ENCODE measurements around the gene LRRC73. TPM values are rescaled to one million over a fixed set of nuclear protein-coding genes. Genes with fewer than 3 reads are reported as not detected.
"Not testable (repeated sequence)": the region's sequence is repeated elsewhere in the genome, so short reads cannot be mapped to it uniquely, and the experiment has no call there.

Gene LRRC73
- total and polyA plus RNA-seq, 4 experiments from 2014 or later: 0.55 to 0.67 TPM; not detected in 2

DNA sequence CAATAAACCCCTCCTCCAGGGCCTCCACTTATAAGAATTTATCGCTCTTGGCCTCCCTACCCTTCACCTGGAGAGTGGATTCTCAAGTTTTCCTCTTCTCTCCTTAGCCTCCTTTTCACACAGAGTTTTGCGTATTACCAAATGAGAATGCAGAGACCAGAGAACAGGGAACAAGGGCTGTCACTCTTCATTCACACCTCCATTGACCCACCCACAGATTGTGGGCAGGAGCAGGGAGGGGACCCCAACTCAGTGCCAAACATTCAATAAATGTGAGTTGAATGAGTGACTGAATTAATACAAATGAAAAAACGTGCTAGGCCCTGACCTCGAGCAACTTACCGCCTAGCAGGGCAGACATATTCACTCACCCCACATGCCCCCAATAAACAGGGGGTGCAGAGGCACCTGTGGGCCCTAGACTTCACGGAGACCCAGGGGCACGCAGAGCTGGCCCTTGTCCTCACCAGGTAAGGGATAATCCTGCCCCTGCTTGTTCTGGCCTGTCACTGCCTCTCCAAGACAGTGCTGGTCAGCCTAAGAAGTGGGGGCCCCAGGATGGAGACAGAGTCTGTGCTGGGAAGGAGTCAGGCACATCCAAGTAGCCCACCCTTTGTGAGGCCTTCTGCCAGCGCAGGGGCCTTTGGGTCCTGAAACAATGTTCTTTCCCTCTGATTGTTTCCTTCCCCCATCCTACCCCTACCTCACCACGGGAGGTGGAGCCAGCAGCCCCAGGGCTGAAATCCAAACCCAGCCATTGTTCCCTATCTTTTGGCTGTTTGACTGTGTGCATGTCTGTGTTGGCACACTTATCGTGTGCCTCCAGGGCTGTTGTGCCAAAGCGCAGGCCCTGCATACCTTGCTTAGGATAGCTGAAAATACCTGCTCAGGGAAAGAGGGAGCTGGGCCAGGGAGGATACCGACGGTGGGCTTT is 41.1 kb downstream of the LRRC73 start:
- H3K9me3 Mint-ChIP-seq: peaks cover 0 to 2% (median 0%) of the 10 kb centered on the region in 8 donors
- H3K9me3 ChIP-seq (ENCODE audit: control insufficient read depth in 1 of 2, low read length in 2 of 2): no peaks in the 10 kb centered on the region
- no peaks in the 10 kb centered on the region for H3K4me1 Mint-ChIP-seq
- no peak for DNase-seq
- no peaks in the 10 kb centered on the region for H3K27me3 ChIP-seq (ENCODE audit: insufficient read depth, low read length)
- H3K27ac ChIP-seq (ENCODE audit: low read depth, low read length): no peak overlapping the region
- no peaks in the 10 kb centered on the region for H3K36me3 Mint-ChIP-seq
- H3K4me3 ChIP-seq (ENCODE audit: low read length in 2 of 2): no peak overlapping the region
- ChIA-PET POLR2A (ENCODE audit: partially characterized antibody) (no interaction called here), CTCF (ENCODE audit: partially characterized antibody) (interaction anchor here (0.7 to 1.8 kb wide), 3 partner anchors 37 to 42 kb away, joined by 3 to 5 read pairs (median 3); partner anchors contain the start of gene ABCC10)
- H3K27ac Mint-ChIP-seq: no peak overlapping the region
- peaks cover 12 to 22% of the 10 kb centered on the region in 2 donors for H3K27me3 Mint-ChIP-seq
- no peaks in the 10 kb centered on the region for H3K4me1 ChIP-seq (ENCODE audit: insufficient read depth, low read length)
- H3K36me3 ChIP-seq (ENCODE audit: insufficient read depth, low read length): no peaks in the 10 kb centered on the region
- intact Hi-C loops (cut with micrococcal nuclease): no loop called here
- no peak overlapping the region for H3K4me3 Mint-ChIP-seq

DNA sequence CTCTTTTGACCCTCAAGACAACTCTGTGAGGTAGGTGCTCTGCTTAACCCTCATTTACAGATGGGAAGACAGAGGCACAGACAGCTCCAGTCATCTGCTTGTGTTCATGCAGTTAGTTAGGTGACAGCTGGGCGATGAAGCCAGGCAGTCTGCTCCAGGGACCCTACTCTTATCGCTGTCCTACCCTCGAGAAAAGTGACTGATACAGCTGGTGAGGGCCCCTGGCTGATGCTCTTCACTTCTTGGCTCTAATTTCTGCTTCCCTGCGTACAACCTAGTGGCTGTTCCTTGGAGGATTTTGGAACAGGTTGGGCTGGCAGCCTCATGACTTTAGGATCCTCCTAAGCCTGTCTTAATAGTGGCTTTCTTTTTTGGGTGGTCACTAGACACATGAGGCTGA is 41.9 kb downstream of the LRRC73 start:
- CTCF ChIA-PET (ENCODE audit: partially characterized antibody): interaction anchor here (1.8 kb wide), 1 partner anchor 38 kb away, joined by 5 read pairs; no protein-coding TSS in a partner anchor
- peaks cover 12 to 22% of the 10 kb centered on the region in 2 donors for H3K27me3 Mint-ChIP-seq
- POLR2A ChIA-PET (ENCODE audit: partially characterized antibody): no interaction called here

DNA sequence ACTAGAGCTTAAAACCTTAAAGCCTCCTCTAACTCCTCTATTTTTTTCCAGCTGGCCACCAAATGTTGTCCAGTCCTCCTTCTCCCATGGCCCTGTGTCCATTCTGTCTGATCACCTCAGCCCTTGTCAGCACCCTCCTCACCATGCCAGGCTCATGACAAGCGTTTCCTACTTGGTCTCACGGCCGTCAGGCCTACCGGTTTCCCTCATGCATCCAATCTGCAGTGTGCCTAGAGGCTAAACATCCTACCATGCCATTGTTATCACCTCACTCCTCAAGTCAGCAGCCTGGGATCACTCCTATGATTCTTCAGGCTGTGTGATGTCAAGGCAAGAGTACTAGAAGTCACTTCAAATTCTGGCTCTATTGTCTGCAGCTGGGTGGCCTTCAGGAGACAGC is 42.4 kb downstream of the LRRC73 start:
- ChIA-PET POLR2A (ENCODE audit: partially characterized antibody) (no interaction called here), CTCF (ENCODE audit: partially characterized antibody) (interaction anchor here (1.3 to 1.8 kb wide), 2 partner anchors 10 to 39 kb away, joined by 3 to 5 read pairs; partner anchors contain the start of gene TJAP1)
- Histone ChIP-seq H3K9me3 (ENCODE audit: control insufficient read depth in 1 of 2, low read length in 2 of 2) (no peaks in the 10 kb centered on the region), H3K4me3 (ENCODE audit: low read length in 2 of 2) (no peak overlapping the region), H3K27ac (ENCODE audit: low read depth, low read length) (no peak overlapping the region), H3K27me3 (ENCODE audit: insufficient read depth, low read length) (no peaks in the 10 kb centered on the region), H3K36me3 (ENCODE audit: insufficient read depth, low read length) (no peaks in the 10 kb centered on the region), H3K4me1 (ENCODE audit: insufficient read depth, low read length) (no peaks in the 10 kb centered on the region)
- Mint-ChIP-seq H3K27me3 (peaks cover 14 to 22% of the 10 kb centered on the region in 2 donors), H3K9me3 (peaks cover 0 to 2% (median 0%) of the 10 kb centered on the region in 8 donors), H3K4me3 (no peak overlapping the region), H3K4me1 (no peaks in the 10 kb centered on the region), H3K36me3 (no peaks in the 10 kb centered on the region), H3K27ac (no peak overlapping the region)
- DNase-seq: no peak
- intact Hi-C loops (cut with micrococcal nuclease): no loop called here

More for the DNA sequence above, 41.9 kb downstream of the LRRC73 start:
- H3K36me3 ChIP-seq (ENCODE audit: insufficient read depth, low read length): no peaks in the 10 kb centered on the region
- H3K27ac ChIP-seq (ENCODE audit: low read depth, low read length): no peak overlapping the region
- no peaks in the 10 kb centered on the region for H3K9me3 ChIP-seq (ENCODE audit: control insufficient read depth in 1 of 2, low read length in 2 of 2)
- no peak for DNase-seq
- H3K4me1 ChIP-seq (ENCODE audit: insufficient read depth, low read length): no peaks in the 10 kb centered on the region
- no peak overlapping the region for H3K4me3 ChIP-seq (ENCODE audit: low read length in 2 of 2)
- no peaks in the 10 kb centered on the region for H3K27me3 ChIP-seq (ENCODE audit: insufficient read depth, low read length)
- Mint-ChIP-seq H3K4me3 (no peak overlapping the region), H3K36me3 (no peaks in the 10 kb centered on the region), H3K27ac (no peak overlapping the region), H3K4me1 (no peaks in the 10 kb centered on the region), H3K9me3 (peaks cover 0 to 2% (median 0%) of the 10 kb centered on the region in 8 donors)
- intact Hi-C loops (cut with micrococcal nuclease): no loop called here

DNA sequence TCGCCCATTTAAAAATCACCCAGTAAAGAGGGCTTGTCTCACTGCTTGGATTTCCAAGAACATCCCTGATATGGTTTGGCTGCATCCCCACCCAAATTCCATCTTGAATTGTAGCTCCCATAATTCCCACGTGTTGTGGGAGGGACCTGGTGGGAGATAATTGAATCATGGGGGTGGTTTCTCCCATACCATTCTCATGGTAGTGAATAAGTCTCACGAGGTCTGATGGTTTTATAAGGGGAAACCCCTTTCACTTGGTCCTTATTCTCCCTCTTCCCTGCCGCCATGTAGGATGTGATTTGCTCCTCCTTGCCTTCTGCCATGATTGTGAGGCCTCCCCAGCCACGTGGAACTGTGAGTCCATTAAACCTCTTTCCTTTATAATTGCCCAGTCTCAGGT is 42.9 kb downstream of the LRRC73 start:
- H3K27ac ChIP-seq (ENCODE audit: low read depth, low read length); H3K9me3 ChIP-seq (ENCODE audit: control insufficient read depth in 1 of 2, low read length in 2 of 2); H3K9me3 Mint-ChIP-seq; H3K4me3 Mint-ChIP-seq; H3K4me1 Mint-ChIP-seq; H3K27me3 ChIP-seq (ENCODE audit: insufficient read depth, low read length); H3K27ac Mint-ChIP-seq; H3K36me3 ChIP-seq (ENCODE audit: insufficient read depth, low read length); POLR2A ChIA-PET (ENCODE audit: partially characterized antibody); H3K4me3 ChIP-seq (ENCODE audit: low read length in 2 of 2); H3K4me1 ChIP-seq (ENCODE audit: insufficient read depth, low read length); DNase-seq; H3K36me3 Mint-ChIP-seq; intact Hi-C loops (cut with micrococcal nuclease): not testable (repeated sequence)
- H3K27me3 Mint-ChIP-seq: peaks cover 16 to 25% of the 10 kb centered on the region in 2 donors
- CTCF ChIA-PET (ENCODE audit: partially characterized antibody): interaction anchor here (1.3 to 1.8 kb wide), 2 partner anchors 10 to 39 kb away, joined by 3 to 5 read pairs; partner anchors contain the start of gene TJAP1

DNA sequence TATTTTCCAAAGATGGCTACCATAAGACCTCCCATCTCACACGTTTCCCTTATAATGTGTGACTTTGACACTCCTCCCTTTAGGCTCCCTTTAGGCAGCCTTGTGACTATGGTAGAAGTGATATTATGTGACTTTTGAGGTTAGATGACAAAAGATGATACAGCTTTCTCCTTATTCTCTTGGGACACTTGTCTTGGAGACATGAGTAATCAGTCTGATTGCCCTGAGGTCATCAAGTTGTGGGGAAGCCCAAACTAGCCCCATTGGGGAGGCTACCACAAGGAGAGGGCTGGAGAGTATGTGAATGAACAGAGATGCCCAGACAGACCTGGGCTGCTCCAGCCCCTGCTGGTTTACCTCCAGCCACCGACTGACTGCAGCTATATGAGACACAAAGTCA is 44.2 kb downstream of the LRRC73 start:
- Histone ChIP-seq H3K4me1 (ENCODE audit: insufficient read depth, low read length) (no peaks in the 10 kb centered on the region), H3K27ac (ENCODE audit: low read depth, low read length) (no peak overlapping the region), H3K36me3 (ENCODE audit: insufficient read depth, low read length) (no peaks in the 10 kb centered on the region), H3K27me3 (ENCODE audit: insufficient read depth, low read length) (no peaks in the 10 kb centered on the region), H3K4me3 (ENCODE audit: low read length in 2 of 2) (no peak overlapping the region), H3K9me3 (ENCODE audit: control insufficient read depth in 1 of 2, low read length in 2 of 2) (no peaks in the 10 kb centered on the region)
- peaks cover 22 to 24% of the 10 kb centered on the region in 2 donors for H3K27me3 Mint-ChIP-seq
- no peak for DNase-seq
- no peak overlapping the region for H3K4me3 Mint-ChIP-seq
- CTCF ChIA-PET (ENCODE audit: partially characterized antibody): interaction anchor here (0.9 kb wide), 1 partner anchor 30 kb away, joined by 3 read pairs; no protein-coding TSS in a partner anchor
- peaks cover 0 to 2% (median 0%) of the 10 kb centered on the region in 8 donors for H3K9me3 Mint-ChIP-seq
- no peak overlapping the region for H3K27ac Mint-ChIP-seq
- no peaks in the 10 kb centered on the region for H3K36me3 Mint-ChIP-seq
- intact Hi-C loops (cut with micrococcal nuclease): no loop called here
- H3K4me1 Mint-ChIP-seq: no peaks in the 10 kb centered on the region
- POLR2A ChIA-PET (ENCODE audit: partially characterized antibody): no interaction called here

DNA sequence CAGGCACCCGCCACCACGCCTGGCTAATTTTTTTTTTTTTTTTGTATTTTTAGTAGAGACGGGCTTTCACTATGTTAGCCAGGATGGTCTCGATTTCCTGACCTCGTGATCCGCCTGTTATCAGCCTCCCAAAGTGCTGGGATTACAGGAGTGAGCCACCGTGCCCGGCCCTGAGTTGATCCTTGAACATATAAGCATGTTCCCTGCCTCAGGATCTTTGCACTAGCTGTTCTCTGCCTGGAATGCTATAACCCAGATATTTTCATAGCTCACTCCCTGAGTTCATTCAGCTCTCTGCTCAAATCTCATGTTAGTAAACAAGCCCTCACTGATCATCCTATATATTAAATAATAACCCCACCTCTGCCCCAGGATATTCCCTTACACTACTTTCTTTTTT is 45.8 kb downstream of the LRRC73 start:
- H3K4me1 Mint-ChIP-seq: no peaks in the 10 kb centered on the region
- H3K27me3 Mint-ChIP-seq: peaks cover 19 to 22% of the 10 kb centered on the region in 2 donors
- Histone ChIP-seq H3K27me3 (ENCODE audit: insufficient read depth, low read length) (no peaks in the 10 kb centered on the region), H3K4me3 (ENCODE audit: low read length in 2 of 2) (no peak overlapping the region), H3K27ac (ENCODE audit: low read depth, low read length) (no peak overlapping the region), H3K36me3 (ENCODE audit: insufficient read depth, low read length) (no peaks in the 10 kb centered on the region), H3K9me3 (ENCODE audit: control insufficient read depth in 1 of 2, low read length in 2 of 2) (no peaks in the 10 kb centered on the region), H3K4me1 (ENCODE audit: insufficient read depth, low read length) (no peaks in the 10 kb centered on the region)
- H3K9me3 Mint-ChIP-seq: peaks cover 0 to 2% (median 0%) of the 10 kb centered on the region in 8 donors
- intact Hi-C loops (cut with micrococcal nuclease): no loop called here
- no peak for DNase-seq
- no peak overlapping the region for H3K4me3 Mint-ChIP-seq
- H3K27ac Mint-ChIP-seq: no peak overlapping the region
- CTCF ChIA-PET (ENCODE audit: partially characterized antibody): interaction anchor here (1.2 kb wide), 1 partner anchor 42 kb away, joined by 3 read pairs; no protein-coding TSS in a partner anchor
- no peaks in the 10 kb centered on the region for H3K36me3 Mint-ChIP-seq
- POLR2A ChIA-PET (ENCODE audit: partially characterized antibody): no interaction called here

DNA sequence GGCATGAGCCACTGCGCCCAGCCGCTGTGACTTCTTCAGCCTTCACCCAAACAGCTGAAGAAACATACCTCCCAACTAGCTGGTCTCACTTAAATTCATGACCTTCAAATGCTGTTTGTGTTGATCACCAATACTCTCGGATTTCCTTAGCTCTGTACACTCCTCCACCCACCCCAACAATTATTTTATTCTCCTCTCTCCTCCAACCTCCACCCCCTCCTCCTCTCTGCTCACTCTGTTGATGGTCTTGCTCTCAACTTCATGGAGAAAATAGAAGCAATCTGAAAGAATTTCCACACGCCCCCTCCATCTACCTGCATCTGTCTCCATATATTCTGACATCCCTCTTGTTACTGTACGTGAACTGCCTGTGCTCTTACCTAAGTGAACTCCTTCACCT is 48.2 kb downstream of the LRRC73 start:
- Histone ChIP-seq H3K27ac (ENCODE audit: low read depth, low read length) (no peak overlapping the region), H3K27me3 (ENCODE audit: insufficient read depth, low read length) (no peaks in the 10 kb centered on the region), H3K36me3 (ENCODE audit: insufficient read depth, low read length) (no peaks in the 10 kb centered on the region), H3K4me3 (ENCODE audit: low read length in 2 of 2) (no peak overlapping the region), H3K4me1 (ENCODE audit: insufficient read depth, low read length) (no peaks in the 10 kb centered on the region), H3K9me3 (ENCODE audit: control insufficient read depth in 1 of 2, low read length in 2 of 2) (no peaks in the 10 kb centered on the region)
- ChIA-PET CTCF (ENCODE audit: partially characterized antibody) (no interaction called here), POLR2A (ENCODE audit: partially characterized antibody) (no interaction called here)
- Mint-ChIP-seq H3K9me3 (peaks cover 0 to under 1% (median 0%) of the 10 kb centered on the region in 8 donors), H3K36me3 (no peaks in the 10 kb centered on the region), H3K27me3 (peaks cover 7 to 15% of the 10 kb centered on the region in 2 donors), H3K4me3 (no peak overlapping the region), H3K27ac (no peak overlapping the region), H3K4me1 (peaks cover 0 to 1% (median under 1%) of the 10 kb centered on the region in 4 donors)
- intact Hi-C loops (cut with micrococcal nuclease): no loop called here
- no peak for DNase-seq
